Measurements from ENCODE around the gene NFX1. TPM values are rescaled to one million over a fixed set of nuclear protein-coding genes. Genes with fewer than 3 reads are reported as not detected.
"Not testable (repeated sequence)": the region's sequence is repeated elsewhere in the genome, so short reads cannot be mapped to it uniquely, and the experiment has no call there.

The NFX1 gene
- total and polyA plus RNA-seq, 2 experiments from 2014 or later = 18.5 to 19.5 TPM

- not testable (repeated sequence) for H3K4me1 ChIP-seq (ENCODE audit: insufficient read depth); H3K27me3 ChIP-seq; DNase-seq (ENCODE audit: low spot score); H2AFZ ChIP-seq; H3K4me3 ChIP-seq; H4K20me1 ChIP-seq (ENCODE audit: insufficient read depth, poor library complexity, severe bottlenecking); H3K9me3 ChIP-seq (ENCODE audit: low read depth); H3K9me2 ChIP-seq (replicated peaks; ENCODE audit: insufficient read depth); H3K4me2 ChIP-seq; H3K27ac ChIP-seq; H3K36me3 ChIP-seq (replicated peaks; ENCODE audit: insufficient read depth, low read depth); H3K79me2 ChIP-seq
- WGBS (ENCODE audit: low lambda C conversion rate, missing lambda C conversion rate) = 85% methylated on average over 4 of the region's 4 CpGs
Measured at GRCh38 chr9:33399047-33399446, 108.7 kb downstream of the NFX1 start.

GRCh38 chr9:33401809-33402208, 111.5 kb downstream of the NFX1 start:
- H4K20me1 ChIP-seq (ENCODE audit: insufficient read depth, poor library complexity, severe bottlenecking); H3K79me2 ChIP-seq; H3K36me3 ChIP-seq (replicated peaks; ENCODE audit: insufficient read depth, low read depth); H3K27me3 ChIP-seq; H3K4me2 ChIP-seq; H3K4me3 ChIP-seq; H3K4me1 ChIP-seq (ENCODE audit: insufficient read depth); DNase-seq (ENCODE audit: low spot score); H3K9me2 ChIP-seq (replicated peaks; ENCODE audit: insufficient read depth); H3K27ac ChIP-seq; H2AFZ ChIP-seq; H3K9me3 ChIP-seq (ENCODE audit: low read depth): not testable (repeated sequence)
- WGBS (ENCODE audit: low lambda C conversion rate, missing lambda C conversion rate) = 88% methylated on average over 10 of the region's 10 CpGs

GRCh38 chr9:33402371-33402770, 112.1 kb downstream of the NFX1 start, which contains the start of gene AQP7:
AQP7 (minus strand) TSS chr9:33402568; CDS start chr9:33401262, 1,306 bp downstream.
- not testable (repeated sequence) for H3K79me2 ChIP-seq; DNase-seq (ENCODE audit: low spot score); H3K4me2 ChIP-seq; H3K9me3 ChIP-seq (ENCODE audit: low read depth); H3K4me3 ChIP-seq; H3K9me2 ChIP-seq (replicated peaks; ENCODE audit: insufficient read depth); H3K4me1 ChIP-seq (ENCODE audit: insufficient read depth); H3K36me3 ChIP-seq (replicated peaks; ENCODE audit: insufficient read depth, low read depth); H2AFZ ChIP-seq; H3K27me3 ChIP-seq; H3K27ac ChIP-seq; H4K20me1 ChIP-seq (ENCODE audit: insufficient read depth, poor library complexity, severe bottlenecking)
- 91% methylated on average over 10 of the region's 10 CpGs for WGBS (ENCODE audit: low lambda C conversion rate, missing lambda C conversion rate)

- Histone ChIP-seq H3K36me3 (replicated peaks; ENCODE audit: insufficient read depth, low read depth) (no peaks in the 10 kb centered on the region), H3K9me2 (replicated peaks; ENCODE audit: insufficient read depth) (no peaks in the 10 kb centered on the region), H2AFZ (no peak overlapping the region), H3K4me3 (no peak overlapping the region), H3K4me2 (no peak overlapping the region), H3K79me2 (no peaks in the 10 kb centered on the region), H3K4me1 (ENCODE audit: insufficient read depth) (no peaks in the 10 kb centered on the region), H3K27ac (no peak overlapping the region), H4K20me1 (ENCODE audit: insufficient read depth, poor library complexity, severe bottlenecking) (no peaks in the 10 kb centered on the region), H3K27me3 (no peaks in the 10 kb centered on the region), H3K9me3 (ENCODE audit: low read depth) (no peaks in the 10 kb centered on the region)
- no peak for DNase-seq (ENCODE audit: low spot score)
- no peak for TF ChIP-seq CTCF (IDR thresholded peaks at IDR 0.05; ENCODE audit: poor library complexity)
- 79% methylated on average over 17 of the region's 17 CpGs for WGBS (ENCODE audit: low lambda C conversion rate, missing lambda C conversion rate)
Measured at GRCh38 chr9:33403941-33404787, 113.8 kb downstream of the NFX1 start.

- no peaks in the 10 kb centered on the region for H3K9me2 ChIP-seq (replicated peaks; ENCODE audit: insufficient read depth)
- H3K4me2 ChIP-seq = no peak overlapping the region
- no peak for TF ChIP-seq EZH2phosphoT487 (IDR thresholded peaks at IDR 0.05; ENCODE audit: low read depth, severe bottlenecking, unreplicated experiment)
- H3K9me3 ChIP-seq (ENCODE audit: low read depth) = no peaks in the 10 kb centered on the region
- H2AFZ ChIP-seq = no peak overlapping the region
- no peaks in the 10 kb centered on the region for H4K20me1 ChIP-seq (ENCODE audit: insufficient read depth, poor library complexity, severe bottlenecking)
- no peak for DNase-seq (ENCODE audit: low spot score)
- H3K36me3 ChIP-seq (replicated peaks; ENCODE audit: insufficient read depth, low read depth) = no peaks in the 10 kb centered on the region
- H3K27ac ChIP-seq = no peak overlapping the region
- H3K4me3 ChIP-seq = no peak overlapping the region
- H3K79me2 ChIP-seq = no peaks in the 10 kb centered on the region
- no peaks in the 10 kb centered on the region for H3K27me3 ChIP-seq
- 87% methylated on average over 4 of the region's 4 CpGs for WGBS (ENCODE audit: low lambda C conversion rate, missing lambda C conversion rate)
- no peaks in the 10 kb centered on the region for H3K4me1 ChIP-seq (ENCODE audit: insufficient read depth)
Measured at GRCh38 chr9:33404788-33405362, 114.6 kb downstream of the NFX1 start.

Data from hepatocyte (in vitro differentiated cells).